ENCODE results near the gene ADAMTSL4. TPM values are rescaled to one million over a fixed set of nuclear protein-coding genes. Genes with fewer than 3 reads are reported as not detected.

ADAMTSL4 gene
- total RNA-seq, 2 experiments from 2014 or later: not detected

- ChIA-PET POLR2A (no interaction called here), CTCF (no interaction called here)
Measured at GRCh38 chr1:150529017-150529416, 20.2 kb upstream of the ADAMTSL4 start.

GRCh38 chr1:150530491-150531159 is 18.6 kb upstream of the ADAMTSL4 start:
- CTCF ChIA-PET: interaction anchor here (2.6 kb wide), 1 partner anchor 30 kb away, joined by 12 read pairs; no protein-coding TSS in a partner anchor
- POLR2A ChIA-PET: no interaction called here

- ChIA-PET CTCF (interaction anchor here (0.6 to 2.6 kb wide), 12 partner anchors 9 to 353 kb away, joined by 3 to 12 read pairs (median 3); partner anchors contain the start of genes ECM1 and FALEC), POLR2A (interaction anchor here (1.0 kb wide), 1 partner anchor 17 kb away, joined by 3 read pairs; no protein-coding TSS in a partner anchor)
Measured at GRCh38 chr1:150532860-150533259, 16.3 kb upstream of the ADAMTSL4 start.

- ChIA-PET CTCF (interaction anchor here (1.5 to 2.5 kb wide), 2 partner anchors 17 to 278 kb away, joined by 3 to 10 read pairs; partner anchors contain the start of gene FALEC), POLR2A (no interaction called here)
Measured at GRCh38 chr1:150534002-150534401, 15.2 kb upstream of the ADAMTSL4 start.

GRCh38 chr1:150535511-150536287 is 13.5 kb upstream of the ADAMTSL4 start:
- ChIA-PET CTCF (interaction anchor here (0.6 kb wide), 1 partner anchor 445 kb away, joined by 3 read pairs; no protein-coding TSS in a partner anchor), POLR2A (no interaction called here)

GRCh38 chr1:150536836-150537731 is 12.1 kb upstream of the ADAMTSL4 start:
- POLR2A ChIA-PET: no interaction called here
- CTCF ChIA-PET: interaction anchor here (0.6 to 1.2 kb wide), 2 partner anchors 11 to 24 kb away, joined by 3 to 4 read pairs; no protein-coding TSS in a partner anchor

- CTCF ChIA-PET: interaction anchor here (1.2 to 1.8 kb wide), 2 partner anchors 23 kb away, joined by 4 read pairs; no protein-coding TSS in a partner anchor
Measured at GRCh38 chr1:150537732-150538684, 11.2 kb upstream of the ADAMTSL4 start.

GRCh38 chr1:150543500-150544143 is 5.6 kb upstream of the ADAMTSL4 start:
- POLR2A ChIA-PET: interaction anchor here (0.5 kb wide), 1 partner anchor 387 kb away, joined by 7 read pairs; no protein-coding TSS in a partner anchor
- CTCF ChIA-PET: interaction anchor here (1.0 to 1.2 kb wide), 2 partner anchors 27 to 57 kb away, joined by 3 read pairs; no protein-coding TSS in a partner anchor

More at GRCh38 chr1:150537732-150538684, 11.2 kb upstream of the ADAMTSL4 start:
- POLR2A ChIA-PET: no interaction called here

GRCh38 chr1:150544204-150544603 is 5.0 kb upstream of the ADAMTSL4 start:
- ChIA-PET CTCF (interaction anchor here (0.8 to 1.0 kb wide), 2 partner anchors 27 to 28 kb away, joined by 3 read pairs; no protein-coding TSS in a partner anchor), POLR2A (interaction anchor here (0.5 kb wide), 1 partner anchor 387 kb away, joined by 7 read pairs; no protein-coding TSS in a partner anchor)

GRCh38 chr1:150545486-150546032 is 3.6 kb upstream of the ADAMTSL4 start:
- ChIA-PET POLR2A (interaction anchor here (0.6 kb wide), 1 partner anchor 388 kb away, joined by 6 read pairs; no protein-coding TSS in a partner anchor), CTCF (no interaction called here)

GRCh38 chr1:150546294-150546937 is 2.8 kb upstream of the ADAMTSL4 start:
- ChIA-PET CTCF (interaction anchor here (0.7 kb wide), 1 partner anchor 14 kb away, joined by 4 read pairs; no protein-coding TSS in a partner anchor), POLR2A (no interaction called here)

GRCh38 chr1:150548324-150548631 is 930 bp upstream of the ADAMTSL4 start:
- ChIA-PET POLR2A (interaction anchor here (1.0 to 1.1 kb wide), 2 partner anchors 12 to 19 kb away, joined by 3 to 6 read pairs; no protein-coding TSS in a partner anchor), CTCF (interaction anchor here (0.6 to 1.6 kb wide), 5 partner anchors 11 to 310 kb away, joined by 3 to 5 read pairs (median 4); no protein-coding TSS in a partner anchor)

- ChIA-PET POLR2A (interaction anchor here (0.7 to 1.6 kb wide), 4 partner anchors 30 to 245 kb away, joined by 3 to 5 read pairs (median 3); partner anchors contain the start of gene MCL1), CTCF (interaction anchor here (0.6 to 1.6 kb wide), 4 partner anchors 9 to 384 kb away, joined by 3 to 5 read pairs (median 4); no protein-coding TSS in a partner anchor)
Measured at GRCh38 chr1:150549496-150550221, 451 bp downstream of the ADAMTSL4 start.

GRCh38 chr1:150550222-150551050 is 1.2 kb downstream of the ADAMTSL4 start:
- ChIA-PET POLR2A (interaction anchor here (1.6 kb wide), 1 partner anchor 29 kb away, joined by 3 read pairs; the partner anchor contains the start of gene MCL1), CTCF (interaction anchor here (0.6 to 2.3 kb wide), 2 partner anchors 10 to 383 kb away, joined by 3 to 19 read pairs; no protein-coding TSS in a partner anchor)
